GM21528 (cell line): Measurements from ENCODE around the gene SLC46A2.

Experiments
- ATAC-seq: cut with Tn5 transposase; IDR thresholded peaks from one replicate; pipeline ENCODE4 v1.9.1; 2021; ENCODE audit warnings: mild to moderate bottlenecking, moderate library complexity; ENCODE audit not compliant: unreplicated experiment, low FRiP score

The SLC46A2 gene

GRCh38 chr9:112890106-112891081, at the start of gene SLC46A2:
Gene SLC46A2, minus strand, starts transcription at chr9:112890876. Its CDS starts 195 bp downstream, at chr9:112890681.
- ATAC-seq: no peak

GRCh38 chr9:112939418-112939817, 48.7 kb upstream of the SLC46A2 start:
- ATAC-seq: no peak

- ATAC-seq: no peak
Measured at GRCh38 chr9:112933696-112934095, 43.0 kb upstream of the SLC46A2 start.

- ATAC-seq: no peak
Measured at GRCh38 chr9:112925058-112925641, 34.5 kb upstream of the SLC46A2 start.

GRCh38 chr9:112921549-112921948, 30.9 kb upstream of the SLC46A2 start:
- ATAC-seq: no peak

GRCh38 chr9:112917987-112918362, 27.3 kb upstream of the SLC46A2 start:
- ATAC-seq: no peak

- ATAC-seq: no peak
Measured at GRCh38 chr9:112917047-112917986, 26.6 kb upstream of the SLC46A2 start.

- no peak for ATAC-seq
Measured at GRCh38 chr9:112914524-112914923, 23.8 kb upstream of the SLC46A2 start.

GRCh38 chr9:112913326-112913725, 22.6 kb upstream of the SLC46A2 start:
- no peak for ATAC-seq

GRCh38 chr9:112912636-112913035, 22.0 kb upstream of the SLC46A2 start:
- ATAC-seq: no peak

GRCh38 chr9:112911736-112912135, 21.1 kb upstream of the SLC46A2 start:
- ATAC-seq: no peak

- ATAC-seq: no peak
Measured at GRCh38 chr9:112905084-112905483, 14.4 kb upstream of the SLC46A2 start.

GRCh38 chr9:112900901-112901300, 10.2 kb upstream of the SLC46A2 start:
- no peak for ATAC-seq

GRCh38 chr9:112900488-112900887, 9.8 kb upstream of the SLC46A2 start:
- ATAC-seq: no peak

- no peak for ATAC-seq
Measured at GRCh38 chr9:112898872-112899311, 8.2 kb upstream of the SLC46A2 start.

- no peak for ATAC-seq
Measured at GRCh38 chr9:112896131-112896530, 5.5 kb upstream of the SLC46A2 start.

GRCh38 chr9:112894699-112895098, 4.0 kb upstream of the SLC46A2 start:
- ATAC-seq: no peak

- no peak for ATAC-seq
Measured at GRCh38 chr9:112894041-112894440, 3.4 kb upstream of the SLC46A2 start.

- ATAC-seq: no peak
Measured at GRCh38 chr9:112892981-112893380, 2.3 kb upstream of the SLC46A2 start.

- no peak for ATAC-seq
Measured at GRCh38 chr9:112891521-112891920, 845 bp upstream of the SLC46A2 start.

- no peak for ATAC-seq
Measured at GRCh38 chr9:112887381-112887780, 3.3 kb downstream of the SLC46A2 start.
